HepG2 (cell line): Measurements from ENCODE around the gene DGCR8. TPM values are rescaled to one million over a fixed set of nuclear protein-coding genes. Genes with fewer than 3 reads are reported as not detected.
A peak's percentile ranks its signal among the peaks of the same experiment; 100 is the strongest.

Experiments
- CCAR2 ChIP-seq: fragments of 200-400 bp; formaldehyde crosslinking; optimal IDR thresholded peaks from 2 replicates; pipeline ENCODE3; 2018; ENCODE audit warnings: low read depth, mild to moderate bottlenecking, low read length, moderate library complexity
- ELF1 ChIP-seq: sonication (generic); formaldehyde crosslinking; IDR thresholded peaks from 2 replicates; pipeline ENCODE4 v1.4.0; 2020; ENCODE audit warnings: missing genetic modification reagents
- MZF1 ChIP-seq: sonication (generic); formaldehyde crosslinking; IDR thresholded peaks from 2 replicates; pipeline ENCODE4 v1.8.1; 2023; ENCODE audit warnings: mild to moderate bottlenecking, missing genetic modification reagents, borderline replicate concordance
- NBN ChIP-seq: fragments of 450-650 bp; conservative IDR thresholded peaks from 2 replicates; pipeline ENCODE4 v1.6.1; 2017
- PCBP1 ChIP-seq: fragments of 200-400 bp; formaldehyde crosslinking; IDR thresholded peaks from 2 replicates; pipeline ENCODE4 v1.6.1; 2017; ENCODE audit warnings: mild to moderate bottlenecking, low read depth, low read length, borderline replicate concordance
- POLR2AphosphoS2 ChIP-seq: IDR thresholded peaks from 2 replicates; pipeline ENCODE4 v1.6.1; 2011; ENCODE audit warnings: low read depth, low read length, improper control_type of control experiment
- POLR2G ChIP-seq: fragments of 200-400 bp; formaldehyde crosslinking; IDR thresholded peaks from 2 replicates; pipeline ENCODE4 v1.6.1; 2018; ENCODE audit warnings: mild to moderate bottlenecking, low read depth, low read length, moderate library complexity
- PRMT3 ChIP-seq: sonication (generic); formaldehyde crosslinking; IDR thresholded peaks from 2 replicates; pipeline ENCODE4 v1.8.1; 2022; ENCODE audit warnings: low read depth, mild to moderate bottlenecking, moderate library complexity, missing genetic modification reagents, borderline replicate concordance
- SCMH1 ChIP-seq: sonication (generic); formaldehyde crosslinking; IDR thresholded peaks from 2 replicates; pipeline ENCODE4 v1.9.0; 2021; ENCODE audit warnings: missing genetic modification reagents, mild to moderate bottlenecking, borderline replicate concordance
- SIX1 ChIP-seq: sonication (generic); formaldehyde crosslinking; IDR thresholded peaks from 2 replicates; pipeline ENCODE4 v1.4.0; 2020; ENCODE audit warnings: missing genetic modification reagents, borderline replicate concordance
- SMARCE1 ChIP-seq: fragments of 450-650 bp; IDR thresholded peaks from 2 replicates; pipeline ENCODE4 v1.6.1; 2017; ENCODE audit warnings: borderline replicate concordance
- ZNF124 ChIP-seq: sonication (generic); formaldehyde crosslinking; IDR thresholded peaks from 2 replicates; pipeline ENCODE4 v1.4.0; 2020; ENCODE audit warnings: missing genetic modification reagents
- ZNF644 ChIP-seq: IDR thresholded peaks from 2 replicates; pipeline ENCODE4 v1.6.1; 2016; ENCODE audit warnings: low read depth
- polyA plus RNA-seq, 8 experiments: library from polyadenylated mRNA; depleted of rRNA in 3 of 8; stranded (reverse) in 7 of 8; unstranded in 1 of 8; fragments of >200 nt; fragmentation: Illumina TruSeq in 4 of 8; extraction: Trizol in 4 of 8; gene quantifications; 2 replicates each; pipeline versions ENCODE4 v1.2.1 to v1.2.3, GENCODE V29; 2011 to 2016; ENCODE audit warnings: low read depth in 4 of 8, missing spikeins in 1 of 8, mixed read lengths in 1 of 8; ENCODE audit not compliant: insufficient read depth in 1 of 8
- total RNA-seq, 5 experiments: library from RNA; depleted of rRNA; stranded (reverse); fragments of >200 nt; fragmentation: Illumina TruSeq; extraction: Trizol; gene quantifications; 2 replicates each; pipeline ENCODE4 v1.2.3, GENCODE V29; 2016; ENCODE audit warnings: low read depth in 1 of 5
- TF ChIP-seq, protein P1 (sequence below): sonication (generic); formaldehyde crosslinking; conservative IDR thresholded peaks from 2 replicates; pipeline ENCODE4 v1.4.0; 2020; ENCODE audit warnings: missing genetic modification reagents
- TF ChIP-seq, protein P2 (sequence below): IDR thresholded peaks from 2 replicates; pipeline ENCODE4 v1.6.1; 2016; ENCODE audit warnings: low read depth, borderline replicate concordance
- TF ChIP-seq, protein P3 (sequence below): sonication (generic); formaldehyde crosslinking; IDR thresholded peaks from 2 replicates; pipeline ENCODE4 v1.4.0; 2020; ENCODE audit warnings: missing genetic modification reagents, borderline replicate concordance

Gene DGCR8
- total and polyA plus RNA-seq, 2 of the 13 experiments (the other 11 are each of a cell fraction or from before 2014, with no cell fraction given), result 10.2 to 23.2 TPM

DNA sequence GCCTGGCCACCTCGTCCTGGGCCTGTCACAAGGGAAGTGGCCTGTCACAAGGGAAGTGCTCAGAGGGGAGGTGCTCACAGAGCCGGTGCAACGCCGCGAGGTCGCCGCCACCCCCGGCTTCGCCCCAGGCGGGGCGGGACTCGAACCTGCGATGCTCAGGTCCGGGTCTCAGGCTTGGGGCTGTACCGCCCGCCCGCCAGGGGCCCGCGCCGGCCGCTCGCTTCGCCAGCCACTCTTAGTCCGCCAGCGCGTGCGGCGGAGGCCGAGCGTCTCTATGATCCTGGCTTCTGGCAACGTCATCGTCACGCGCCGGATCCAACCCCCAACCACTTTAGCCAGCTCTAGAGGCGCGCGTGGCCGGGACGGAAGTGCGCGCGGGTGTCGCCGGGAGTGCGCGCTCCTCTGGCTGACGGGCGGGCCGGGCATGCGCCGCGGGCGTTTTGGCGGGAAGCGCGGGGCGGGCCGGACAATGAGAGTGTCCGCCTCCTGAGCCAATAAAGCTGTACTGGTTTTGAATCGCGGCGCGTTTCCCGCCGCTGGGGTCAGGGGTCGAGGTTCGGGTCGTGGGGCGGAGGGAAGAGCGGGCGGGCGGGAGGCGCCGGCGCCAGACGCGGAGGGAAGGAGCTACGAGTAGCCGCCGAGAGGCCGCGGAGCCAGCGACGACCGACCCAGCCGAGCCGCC lies 37.1 kb downstream of the DGCR8 start, which contains the start of gene TRMT2A (continued):
- no peak for TF ChIP-seq POLR2AphosphoS2
- TF ChIP-seq PCBP1, result no peak
- 0 out of 2 replicates have a peak, but pooled peaks have one; percentile 8 for TF ChIP-seq ZNF644 (CRISPR knock-in tag)
- TF ChIP-seq SIX1 (CRISPR knock-in tag), result no peak
- TF ChIP-seq, protein P1, sequence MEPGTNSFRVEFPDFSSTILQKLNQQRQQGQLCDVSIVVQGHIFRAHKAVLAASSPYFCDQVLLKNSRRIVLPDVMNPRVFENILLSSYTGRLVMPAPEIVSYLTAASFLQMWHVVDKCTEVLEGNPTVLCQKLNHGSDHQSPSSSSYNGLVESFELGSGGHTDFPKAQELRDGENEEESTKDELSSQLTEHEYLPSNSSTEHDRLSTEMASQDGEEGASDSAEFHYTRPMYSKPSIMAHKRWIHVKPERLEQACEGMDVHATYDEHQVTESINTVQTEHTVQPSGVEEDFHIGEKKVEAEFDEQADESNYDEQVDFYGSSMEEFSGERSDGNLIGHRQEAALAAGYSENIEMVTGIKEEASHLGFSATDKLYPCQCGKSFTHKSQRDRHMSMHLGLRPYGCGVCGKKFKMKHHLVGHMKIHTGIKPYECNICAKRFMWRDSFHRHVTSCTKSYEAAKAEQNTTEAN, result peak; percentile 68
- TF ChIP-seq, protein P2, sequence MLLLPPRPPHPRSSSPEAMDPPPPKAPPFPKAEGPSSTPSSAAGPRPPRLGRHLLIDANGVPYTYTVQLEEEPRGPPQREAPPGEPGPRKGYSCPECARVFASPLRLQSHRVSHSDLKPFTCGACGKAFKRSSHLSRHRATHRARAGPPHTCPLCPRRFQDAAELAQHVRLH (CRISPR knock-in tag), result peak; percentile 65; the same call in 1 of the 2 replicates
- peak; percentile 70 for TF ChIP-seq POLR2G
- no peak for TF ChIP-seq NBN
- no peak for TF ChIP-seq SMARCE1
- peak; percentile 76 for TF ChIP-seq ZNF124
- TF ChIP-seq, protein P3, sequence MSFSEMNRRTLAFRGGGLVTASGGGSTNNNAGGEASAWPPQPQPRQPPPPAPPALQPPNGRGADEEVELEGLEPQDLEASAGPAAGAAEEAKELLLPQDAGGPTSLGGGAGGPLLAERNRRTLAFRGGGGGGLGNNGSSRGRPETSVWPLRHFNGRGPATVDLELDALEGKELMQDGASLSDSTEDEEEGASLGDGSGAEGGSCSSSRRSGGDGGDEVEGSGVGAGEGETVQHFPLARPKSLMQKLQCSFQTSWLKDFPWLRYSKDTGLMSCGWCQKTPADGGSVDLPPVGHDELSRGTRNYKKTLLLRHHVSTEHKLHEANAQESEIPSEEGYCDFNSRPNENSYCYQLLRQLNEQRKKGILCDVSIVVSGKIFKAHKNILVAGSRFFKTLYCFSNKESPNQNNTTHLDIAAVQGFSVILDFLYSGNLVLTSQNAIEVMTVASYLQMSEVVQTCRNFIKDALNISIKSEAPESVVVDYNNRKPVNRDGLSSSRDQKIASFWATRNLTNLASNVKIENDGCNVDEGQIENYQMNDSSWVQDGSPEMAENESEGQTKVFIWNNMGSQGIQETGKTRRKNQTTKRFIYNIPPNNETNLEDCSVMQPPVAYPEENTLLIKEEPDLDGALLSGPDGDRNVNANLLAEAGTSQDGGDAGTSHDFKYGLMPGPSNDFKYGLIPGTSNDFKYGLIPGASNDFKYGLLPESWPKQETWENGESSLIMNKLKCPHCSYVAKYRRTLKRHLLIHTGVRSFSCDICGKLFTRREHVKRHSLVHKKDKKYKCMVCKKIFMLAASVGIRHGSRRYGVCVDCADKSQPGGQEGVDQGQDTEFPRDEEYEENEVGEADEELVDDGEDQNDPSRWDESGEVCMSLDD, result peak; percentile 21; the same call in 1 of the 2 replicates
- peak; percentile 81 for TF ChIP-seq ELF1
- TF ChIP-seq SCMH1, result no peak
- TF ChIP-seq CCAR2, result peak; percentile 89
- TF ChIP-seq MZF1 (CRISPR knock-in tag), result no peak
- peak; percentile 70 for TF ChIP-seq PRMT3
